ENCODE results near the gene PLBD1. TPM values are rescaled to one million over a fixed set of nuclear protein-coding genes. Genes with fewer than 3 reads are reported as not detected.
A peak's percentile ranks its signal among the peaks of the same experiment; 100 is the strongest.

The PLBD1 gene
- total and polyA plus RNA-seq, 2 donors (not counting 1 experiment from before 2014, with no cell fraction given), result 0.76 to 5.1 TPM

DNA sequence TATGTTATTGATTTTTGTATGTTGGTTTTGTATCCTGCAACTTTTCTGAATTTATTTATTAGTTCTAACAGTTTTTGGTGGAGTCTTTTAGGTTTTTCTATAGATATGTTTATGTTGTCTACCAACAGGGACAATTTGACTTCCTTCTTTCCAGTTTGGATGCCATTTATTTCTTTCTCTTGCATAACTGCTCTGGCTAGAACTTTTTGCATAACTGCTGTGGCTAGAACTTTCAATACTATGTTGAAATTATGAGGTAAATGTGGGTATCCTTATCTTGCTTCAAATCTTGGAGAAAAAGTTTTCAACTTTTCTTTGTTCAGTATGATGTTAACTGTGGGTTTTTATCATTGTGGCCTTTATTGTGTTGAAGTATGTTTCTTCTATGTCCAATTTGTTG is 39.9 kb upstream of the PLBD1 start:
- Histone ChIP-seq H3K9me3 (ENCODE audit: control insufficient read depth, insufficient read depth, low read depth, low read length) (no peaks in the 10 kb centered on the region), H3K27me3 (ENCODE audit: control insufficient read depth, insufficient read depth, low read length) (no peaks in the 10 kb centered on the region)

DNA sequence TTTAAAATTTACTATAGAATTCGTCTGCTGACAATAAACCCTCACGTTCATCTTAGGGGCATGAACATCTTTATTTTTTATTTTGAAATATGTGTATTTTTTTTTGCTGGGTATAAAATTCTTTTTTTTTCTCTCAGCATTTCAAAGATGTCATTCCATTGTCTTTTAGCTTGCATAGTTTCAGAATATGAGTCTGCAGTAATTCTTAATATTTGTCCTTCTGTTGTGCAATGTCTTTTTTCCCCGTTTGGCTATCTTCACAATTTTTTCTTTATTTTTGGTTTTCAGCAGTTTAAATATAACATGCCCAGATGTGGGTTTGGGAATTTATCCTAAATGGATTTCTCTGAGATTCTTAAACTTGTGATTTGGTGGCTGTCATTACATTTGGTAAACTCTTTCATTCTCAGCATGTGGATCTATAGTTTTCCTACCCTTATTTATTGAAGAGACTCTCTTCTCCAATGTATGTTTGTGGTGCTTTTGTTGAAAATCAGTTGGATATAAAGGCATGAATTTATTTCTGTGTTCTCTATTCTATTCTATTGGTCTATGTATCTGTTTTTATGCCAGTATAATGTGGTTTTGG is 37.8 kb upstream of the PLBD1 start:
- TF ChIP-seq EZH2 (IDR thresholded peaks at IDR 0.05; ENCODE audit: low read length, missing control alignments), result no peak
- TF ChIP-seq, protein P1, sequence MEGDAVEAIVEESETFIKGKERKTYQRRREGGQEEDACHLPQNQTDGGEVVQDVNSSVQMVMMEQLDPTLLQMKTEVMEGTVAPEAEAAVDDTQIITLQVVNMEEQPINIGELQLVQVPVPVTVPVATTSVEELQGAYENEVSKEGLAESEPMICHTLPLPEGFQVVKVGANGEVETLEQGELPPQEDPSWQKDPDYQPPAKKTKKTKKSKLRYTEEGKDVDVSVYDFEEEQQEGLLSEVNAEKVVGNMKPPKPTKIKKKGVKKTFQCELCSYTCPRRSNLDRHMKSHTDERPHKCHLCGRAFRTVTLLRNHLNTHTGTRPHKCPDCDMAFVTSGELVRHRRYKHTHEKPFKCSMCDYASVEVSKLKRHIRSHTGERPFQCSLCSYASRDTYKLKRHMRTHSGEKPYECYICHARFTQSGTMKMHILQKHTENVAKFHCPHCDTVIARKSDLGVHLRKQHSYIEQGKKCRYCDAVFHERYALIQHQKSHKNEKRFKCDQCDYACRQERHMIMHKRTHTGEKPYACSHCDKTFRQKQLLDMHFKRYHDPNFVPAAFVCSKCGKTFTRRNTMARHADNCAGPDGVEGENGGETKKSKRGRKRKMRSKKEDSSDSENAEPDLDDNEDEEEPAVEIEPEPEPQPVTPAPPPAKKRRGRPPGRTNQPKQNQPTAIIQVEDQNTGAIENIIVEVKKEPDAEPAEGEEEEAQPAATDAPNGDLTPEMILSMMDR (conservative IDR thresholded peaks at IDR 0.05 in 1 of 2, IDR thresholded peaks at IDR 0.05 in 1 of 2; ENCODE audit: low read depth in 1 of 2, low read length in 2 of 2), result no peak

More for the DNA sequence above, 39.9 kb upstream of the PLBD1 start:
- Histone ChIP-seq H3K36me3 (ENCODE audit: control insufficient read depth, insufficient read depth, low read length) (no peaks in the 10 kb centered on the region), H3K4me2 (ENCODE audit: extremely low read depth, insufficient read depth, low read length) (no peak overlapping the region), H3K4me3 (replicated peaks in 1 of 4; ENCODE audit: control extremely low read depth in 1 of 4, insufficient read depth in 1 of 4, low read depth in 3 of 4, low read length in 4 of 4) (no peak overlapping the region), H3K27ac (ENCODE audit: insufficient read depth, low read length) (no peak overlapping the region), H3K4me1 (ENCODE audit: control insufficient read depth, extremely low read depth, insufficient read depth, low read length) (no peaks in the 10 kb centered on the region), H4K20me1 (ENCODE audit: control insufficient read depth, extremely low read depth, insufficient read depth, low read length) (no peaks in the 10 kb centered on the region), H2AFZ (ENCODE audit: low read length) (no peak overlapping the region), H3K9ac (ENCODE audit: insufficient read depth, low read length) (no peak overlapping the region), H3K79me2 (ENCODE audit: control insufficient read depth, insufficient read depth, low read length) (no peaks in the 10 kb centered on the region)
- DNase-seq (ENCODE audit: low read depth in 2 of 2), result no peak
- TF ChIP-seq, protein P1 (conservative IDR thresholded peaks at IDR 0.05 in 1 of 2, IDR thresholded peaks at IDR 0.05 in 1 of 2; ENCODE audit: low read depth in 1 of 2, low read length in 2 of 2), result no peak
- no peak for TF ChIP-seq EZH2 (IDR thresholded peaks at IDR 0.05; ENCODE audit: low read length, missing control alignments)

DNA sequence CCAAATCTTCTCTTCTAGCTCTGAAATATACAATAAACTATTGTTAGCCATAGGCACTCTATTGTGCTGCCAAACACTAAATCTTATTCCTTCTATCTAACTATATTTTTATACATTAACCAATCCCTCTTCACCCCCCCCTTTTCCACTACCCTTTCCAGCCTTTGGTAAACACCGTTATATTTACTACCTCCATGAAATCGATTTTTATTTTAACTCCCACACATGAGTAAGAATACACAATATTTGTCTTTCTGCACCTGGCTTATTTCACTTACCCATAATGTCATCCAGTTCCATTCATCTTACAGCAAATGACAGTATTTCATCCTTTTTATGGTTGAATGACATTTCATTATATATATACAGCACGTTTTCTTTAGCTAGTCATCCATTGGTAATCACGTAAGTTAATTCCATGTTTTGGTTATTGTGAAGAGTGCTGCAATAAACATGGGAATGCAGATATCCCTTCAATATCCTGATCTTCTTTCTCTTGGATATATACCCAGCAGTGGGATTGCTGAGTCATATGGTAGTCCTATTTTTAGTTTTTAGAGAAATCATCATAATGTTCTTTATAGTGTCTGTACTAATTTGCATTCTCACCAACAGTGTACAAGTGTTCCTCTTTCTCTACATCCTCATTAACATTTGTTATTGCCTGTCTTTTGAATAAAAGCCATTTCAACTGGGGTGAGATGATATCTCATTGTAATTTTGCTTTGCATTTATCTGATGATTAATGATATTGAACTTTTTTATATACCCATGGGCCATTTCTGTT is 34.2 kb upstream of the PLBD1 start:
- no peak for DNase-seq (ENCODE audit: low read depth in 2 of 2)
- Histone ChIP-seq H3K27ac (ENCODE audit: insufficient read depth, low read length) (no peak overlapping the region), H4K20me1 (ENCODE audit: control insufficient read depth, extremely low read depth, insufficient read depth, low read length) (no peaks in the 10 kb centered on the region)

More for the DNA sequence above, 37.8 kb upstream of the PLBD1 start:
- H3K27me3 ChIP-seq (ENCODE audit: control insufficient read depth, insufficient read depth, low read length), result no peaks in the 10 kb centered on the region
- H3K4me2 ChIP-seq (ENCODE audit: extremely low read depth, insufficient read depth, low read length), result no peak overlapping the region
- no peak overlapping the region for H3K27ac ChIP-seq (ENCODE audit: insufficient read depth, low read length)
- H3K36me3 ChIP-seq (ENCODE audit: control insufficient read depth, insufficient read depth, low read length), result no peaks in the 10 kb centered on the region
- H3K4me3 ChIP-seq (replicated peaks in 1 of 4; ENCODE audit: control extremely low read depth in 1 of 4, insufficient read depth in 1 of 4, low read depth in 3 of 4, low read length in 4 of 4), result no peak overlapping the region
- H3K9me3 ChIP-seq (ENCODE audit: control insufficient read depth, insufficient read depth, low read depth, low read length), result no peaks in the 10 kb centered on the region
- no peak overlapping the region for H3K9ac ChIP-seq (ENCODE audit: insufficient read depth, low read length)
- no peaks in the 10 kb centered on the region for H4K20me1 ChIP-seq (ENCODE audit: control insufficient read depth, extremely low read depth, insufficient read depth, low read length)
- no peak overlapping the region for H2AFZ ChIP-seq (ENCODE audit: low read length)
- H3K4me1 ChIP-seq (ENCODE audit: control insufficient read depth, extremely low read depth, insufficient read depth, low read length), result no peaks in the 10 kb centered on the region
- no peaks in the 10 kb centered on the region for H3K79me2 ChIP-seq (ENCODE audit: control insufficient read depth, insufficient read depth, low read length)
- peak in 1 of 2 donors; percentile 2 for DNase-seq (ENCODE audit: low read depth in 2 of 2)

More for the DNA sequence above, 34.2 kb upstream of the PLBD1 start:
- Histone ChIP-seq H3K9me3 (ENCODE audit: control insufficient read depth, insufficient read depth, low read depth, low read length) (no peaks in the 10 kb centered on the region), H3K9ac (ENCODE audit: insufficient read depth, low read length) (no peak overlapping the region), H2AFZ (ENCODE audit: low read length) (no peak overlapping the region), H3K4me1 (ENCODE audit: control insufficient read depth, extremely low read depth, insufficient read depth, low read length) (no peaks in the 10 kb centered on the region), H3K79me2 (ENCODE audit: control insufficient read depth, insufficient read depth, low read length) (no peaks in the 10 kb centered on the region), H3K36me3 (ENCODE audit: control insufficient read depth, insufficient read depth, low read length) (no peaks in the 10 kb centered on the region), H3K27me3 (ENCODE audit: control insufficient read depth, insufficient read depth, low read length) (no peaks in the 10 kb centered on the region), H3K4me3 (replicated peaks in 1 of 4; ENCODE audit: control extremely low read depth in 1 of 4, insufficient read depth in 1 of 4, low read depth in 3 of 4, low read length in 4 of 4) (no peak overlapping the region), H3K4me2 (ENCODE audit: extremely low read depth, insufficient read depth, low read length) (no peak overlapping the region)
- TF ChIP-seq EZH2 (IDR thresholded peaks at IDR 0.05; ENCODE audit: low read length, missing control alignments), result no peak
- TF ChIP-seq, protein P1 (conservative IDR thresholded peaks at IDR 0.05 in 1 of 2, IDR thresholded peaks at IDR 0.05 in 1 of 2; ENCODE audit: low read depth in 1 of 2, low read length in 2 of 2), result no peak

Measured in fibroblast of lung (primary cell).